Measurements from ENCODE around the gene ZC3H12D. TPM values are rescaled to one million over a fixed set of nuclear protein-coding genes. Genes with fewer than 3 reads are reported as not detected.

The ZC3H12D gene
- total and polyA plus RNA-seq, 2 donors (not counting 1 experiment from before 2014, with no cell fraction given): 63.1 to 190 TPM

DNA sequence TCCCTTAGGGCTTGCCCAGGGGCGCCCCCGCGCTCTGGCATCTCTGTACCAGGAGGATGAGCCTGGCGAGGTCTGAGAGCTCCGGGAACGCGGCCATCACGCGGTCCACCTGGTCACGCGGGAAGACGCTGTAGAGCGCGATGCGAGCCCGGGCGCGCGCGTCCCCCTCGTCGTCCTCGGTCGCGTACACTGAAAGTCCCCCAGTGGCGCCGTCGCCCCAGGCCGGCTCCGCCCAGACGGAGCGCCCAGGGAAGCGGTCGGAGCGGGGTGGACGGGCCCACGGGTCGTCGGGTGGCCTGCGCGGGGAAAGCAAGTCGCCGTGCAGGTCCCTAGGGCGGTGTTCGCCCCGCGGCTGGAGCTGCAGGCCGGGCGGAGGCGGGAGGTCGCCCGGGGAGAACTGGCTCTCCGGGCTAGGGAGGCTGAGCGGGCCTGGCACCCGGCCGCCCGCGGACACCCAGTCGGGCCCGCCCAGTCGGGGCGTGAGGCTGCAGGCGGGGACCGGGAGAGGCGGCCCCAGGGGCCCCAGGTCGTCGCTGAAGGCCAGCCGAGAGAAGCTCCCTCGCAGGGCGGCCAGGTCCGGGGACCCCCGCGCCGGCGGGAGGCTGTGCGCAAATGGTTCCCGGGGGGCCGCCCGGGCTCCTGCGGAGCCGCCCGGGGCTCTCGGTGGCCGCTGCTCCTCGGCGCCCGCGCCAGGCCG, 34.0 kb downstream of the ZC3H12D start:
- Histone ChIP-seq H4K20me1 (ENCODE audit: control insufficient read depth, insufficient read depth, low read length, poor library complexity, severe bottlenecking) (peaks cover 28% of the 10 kb centered on the region), H3K4me3 (ENCODE audit: control extremely low read depth in 1 of 5, extremely low read depth in 1 of 5, insufficient read depth in 1 of 5, low read depth in 2 of 5, low read length in 4 of 5) (no peak overlapping the region), H3K9ac (ENCODE audit: low read length) (no peak overlapping the region), H3K4me1 (ENCODE audit: control insufficient read depth in 2 of 2, insufficient read depth in 2 of 2, low read length in 2 of 2) (no peaks in the 10 kb centered on the region), H3K27ac (ENCODE audit: low read length in 2 of 2) (no peak overlapping the region), H3K9me3 (ENCODE audit: control extremely low read depth in 1 of 3, control insufficient read depth in 2 of 3, insufficient read depth in 1 of 3, low read length in 2 of 3) (peaks cover 0 to 2% (median 0%) of the 10 kb centered on the region in 3 donors), H3K27me3 (replicated peaks in 1 of 4; ENCODE audit: control extremely low read depth in 1 of 4, control insufficient read depth in 3 of 4, insufficient read depth in 4 of 4, low read length in 3 of 4) (no peaks in the 10 kb centered on the region), H3K36me3 (replicated peaks in 1 of 2; ENCODE audit: control extremely low read depth in 1 of 2, control insufficient read depth in 1 of 2, extremely low read depth in 1 of 2, insufficient read depth in 2 of 2, low read length in 1 of 2) (peaks cover 1 to 70% of the 10 kb centered on the region in 2 experiments), H2AFZ (ENCODE audit: insufficient read depth, low read depth, low read length, poor library complexity, severe bottlenecking) (peak overlapping the region; percentile 2), H3K4me2 (replicated peaks; ENCODE audit: low read depth, low read length, poor library complexity, severe bottlenecking) (peak overlapping the region; percentile 43), H3K79me2 (ENCODE audit: control insufficient read depth, insufficient read depth, low read length) (peaks cover 15% of the 10 kb centered on the region)
- ChIA-PET CTCF (interaction anchor here (1.2 to 1.4 kb wide), 2 partner anchors 19 to 66 kb away, joined by 4 to 7 read pairs; no protein-coding TSS in a partner anchor), POLR2A (interaction anchor here (1.2 kb wide), 1 partner anchor 17 kb away, joined by 3 read pairs; no protein-coding TSS in a partner anchor)
- Mint-ChIP-seq H3K4me3 (no peak overlapping the region), H3K27me3 (no peaks in the 10 kb centered on the region), H3K9me3 (ENCODE audit: insufficient read depth) (no peaks in the 10 kb centered on the region), H3K4me1 (peaks cover 14% of the 10 kb centered on the region), H3K27ac (peak overlapping the region; percentile 59)
- no peak for DNase-seq
- intact Hi-C loops (cut with micrococcal nuclease): no loop called here
- ATAC-seq (ENCODE audit: low read depth): no peak
- WGBS (ENCODE audit: insufficient coverage): 62% methylated on average over 89 of the region's 89 CpGs
- TF ChIP-seq, protein P1, sequence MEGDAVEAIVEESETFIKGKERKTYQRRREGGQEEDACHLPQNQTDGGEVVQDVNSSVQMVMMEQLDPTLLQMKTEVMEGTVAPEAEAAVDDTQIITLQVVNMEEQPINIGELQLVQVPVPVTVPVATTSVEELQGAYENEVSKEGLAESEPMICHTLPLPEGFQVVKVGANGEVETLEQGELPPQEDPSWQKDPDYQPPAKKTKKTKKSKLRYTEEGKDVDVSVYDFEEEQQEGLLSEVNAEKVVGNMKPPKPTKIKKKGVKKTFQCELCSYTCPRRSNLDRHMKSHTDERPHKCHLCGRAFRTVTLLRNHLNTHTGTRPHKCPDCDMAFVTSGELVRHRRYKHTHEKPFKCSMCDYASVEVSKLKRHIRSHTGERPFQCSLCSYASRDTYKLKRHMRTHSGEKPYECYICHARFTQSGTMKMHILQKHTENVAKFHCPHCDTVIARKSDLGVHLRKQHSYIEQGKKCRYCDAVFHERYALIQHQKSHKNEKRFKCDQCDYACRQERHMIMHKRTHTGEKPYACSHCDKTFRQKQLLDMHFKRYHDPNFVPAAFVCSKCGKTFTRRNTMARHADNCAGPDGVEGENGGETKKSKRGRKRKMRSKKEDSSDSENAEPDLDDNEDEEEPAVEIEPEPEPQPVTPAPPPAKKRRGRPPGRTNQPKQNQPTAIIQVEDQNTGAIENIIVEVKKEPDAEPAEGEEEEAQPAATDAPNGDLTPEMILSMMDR (IDR thresholded peaks at IDR 0.05): no peak
- TF ChIP-seq EZH2 (IDR thresholded peaks at IDR 0.05; ENCODE audit: borderline replicate concordance, insufficient read depth, low read depth, low read length, poor library complexity, severe bottlenecking): no peak

Data from B cell (primary cell).